Endodermal cell (in vitro differentiated cells): Measurements from ENCODE around the gene PCBP2. TPM values are rescaled to one million over a fixed set of nuclear protein-coding genes. Genes with fewer than 3 reads are reported as not detected.

Experiments used
- DNase-seq: peaks from one replicate; pipeline ENCODE4 v3.0.0-alpha.2; 2017
- H3K27ac ChIP-seq: 2 replicates; pipeline ENCODE4 v1.5.1; 2013; ENCODE audit warnings: mild to moderate bottlenecking, low read depth, low read length, moderate library complexity
- H3K27me3 ChIP-seq: 2 replicates; pipeline ENCODE4 v1.6.1; 2013; ENCODE audit warnings: mild to moderate bottlenecking, low read length, moderate library complexity; ENCODE audit not compliant: insufficient read depth, control insufficient read depth, poor library complexity, severe bottlenecking
- H3K36me3 ChIP-seq: 2 replicates; pipeline ENCODE4 v1.7.0; 2013; ENCODE audit warnings: mild to moderate bottlenecking, low read length, moderate library complexity; ENCODE audit not compliant: control insufficient read depth, insufficient read depth
- H3K4me1 ChIP-seq: one replicate; pipeline ENCODE4 v1.7.0; 2013; ENCODE audit warnings: low read length; ENCODE audit not compliant: control insufficient read depth, insufficient read depth
- H3K4me3 ChIP-seq: 2 replicates; pipeline ENCODE4 v1.5.1; 2013; ENCODE audit warnings: mild to moderate bottlenecking, low read length, moderate library complexity
- H3K9ac ChIP-seq: 2 replicates; pipeline ENCODE4 v1.6.1; 2013; ENCODE audit warnings: mild to moderate bottlenecking, low read length, moderate library complexity; ENCODE audit not compliant: poor library complexity, severe bottlenecking; ENCODE audit errors: extremely low read depth
- H3K9me3 ChIP-seq: 2 replicates; pipeline ENCODE4 v1.6.1; 2013; ENCODE audit warnings: mild to moderate bottlenecking, low read length, moderate library complexity; ENCODE audit not compliant: control insufficient read depth
- H3K27ac Mint-ChIP-seq: 2 replicates; pipeline ENCODE4 v1.8.0; 2020; ENCODE audit warnings: mixed read lengths
- H3K27me3 Mint-ChIP-seq: 2 replicates; pipeline ENCODE4 v1.8.0; 2021; ENCODE audit warnings: mild to moderate bottlenecking, mixed read lengths; ENCODE audit not compliant: insufficient read depth
- H3K36me3 Mint-ChIP-seq: 2 replicates; pipeline ENCODE4 v1.8.0; 2020; ENCODE audit warnings: low read depth, mixed read lengths
- H3K4me1 Mint-ChIP-seq: 2 replicates; pipeline ENCODE4 v1.8.0; 2020; ENCODE audit warnings: mixed read lengths
- H3K4me3 Mint-ChIP-seq: 2 replicates; pipeline ENCODE4 v1.8.0; 2020; ENCODE audit warnings: mild to moderate bottlenecking, moderate library complexity, mixed read lengths
- H3K9me3 Mint-ChIP-seq: 2 replicates; pipeline ENCODE4 v1.8.0; 2020; ENCODE audit warnings: mild to moderate bottlenecking, mixed read lengths
- WGBS, 2 experiments: methylation state at CpG; one replicate each; pipeline versions ENCODE4 v1.1.5 to v1.1.7; 2013; ENCODE audit warnings: missing lambda C conversion rate in 2 of 2, mixed read lengths in 1 of 2; ENCODE audit not compliant: insufficient coverage in 1 of 2, insufficient read length in 1 of 2; 5-methylcytosine and 5-hydroxymethylcytosine counted together
- total RNA-seq, 2 donors: library from RNA; stranded (reverse); fragmentation: NEBNext Ultra II Directional in 1 of 2; extraction: Animal tissue kit (Norgen Biotek cat#: 25700) in 1 of 2; gene quantifications; 2 replicates in 1 of 2; 3 replicates in 1 of 2; pipeline ENCODE4 v1.2.1, GENCODE V29; 2021
- TF ChIP-seq, protein P1 (sequence below): fragments of 200-600 bp; sonication (generic); conservative IDR thresholded peaks from 2 replicates; pipeline ENCODE4 v1.5.0; 2021; ENCODE audit warnings: antibody characterized with exemption, mild to moderate bottlenecking

The PCBP2 gene
- total RNA-seq, 2 donors from 2014 or later: 1,281 to 1,338 TPM

DNA sequence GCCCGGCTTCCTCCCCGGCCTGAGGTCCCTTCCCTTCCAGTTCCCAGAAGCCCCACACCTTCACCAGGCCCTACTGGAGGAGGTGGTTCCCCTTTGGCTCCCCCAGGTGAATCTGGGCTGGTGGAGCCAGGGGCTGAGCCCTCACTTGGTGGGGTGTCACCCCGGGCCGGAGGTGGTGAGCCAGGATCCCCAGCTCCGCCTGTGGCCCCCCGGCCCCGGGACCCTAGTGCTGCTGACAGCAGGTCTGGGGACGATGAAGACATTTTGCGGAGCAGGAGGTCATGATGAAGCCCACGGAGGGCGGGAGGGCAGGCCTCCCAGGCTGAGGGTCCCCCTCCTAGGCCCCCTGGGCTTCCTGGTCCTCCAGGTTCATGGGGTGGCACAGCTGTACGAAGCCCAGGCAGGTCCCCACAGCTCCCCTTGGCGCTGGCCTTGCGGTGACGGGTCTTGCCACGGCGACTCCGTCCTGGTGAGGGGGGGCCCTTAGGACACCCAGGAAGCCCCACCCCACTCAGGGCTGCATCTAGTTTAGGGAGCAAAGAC lies 30.8 kb downstream of the PCBP2 start:
- peak overlapping the region; percentile 83 for H3K27ac Mint-ChIP-seq
- H3K27ac ChIP-seq: no peak overlapping the region
- H3K9ac ChIP-seq: no peak overlapping the region
- DNase-seq: peak; percentile 71
- H3K27me3 Mint-ChIP-seq: no peaks in the 10 kb centered on the region
- no peak overlapping the region for H3K4me3 ChIP-seq
- H3K36me3 ChIP-seq: peaks cover 92% of the 10 kb centered on the region
- H3K9me3 Mint-ChIP-seq: no peaks in the 10 kb centered on the region
- no peaks in the 10 kb centered on the region for H3K27me3 ChIP-seq
- peaks cover 25% of the 10 kb centered on the region for H3K4me1 ChIP-seq
- H3K4me3 Mint-ChIP-seq: no peak overlapping the region
- TF ChIP-seq, protein P1, sequence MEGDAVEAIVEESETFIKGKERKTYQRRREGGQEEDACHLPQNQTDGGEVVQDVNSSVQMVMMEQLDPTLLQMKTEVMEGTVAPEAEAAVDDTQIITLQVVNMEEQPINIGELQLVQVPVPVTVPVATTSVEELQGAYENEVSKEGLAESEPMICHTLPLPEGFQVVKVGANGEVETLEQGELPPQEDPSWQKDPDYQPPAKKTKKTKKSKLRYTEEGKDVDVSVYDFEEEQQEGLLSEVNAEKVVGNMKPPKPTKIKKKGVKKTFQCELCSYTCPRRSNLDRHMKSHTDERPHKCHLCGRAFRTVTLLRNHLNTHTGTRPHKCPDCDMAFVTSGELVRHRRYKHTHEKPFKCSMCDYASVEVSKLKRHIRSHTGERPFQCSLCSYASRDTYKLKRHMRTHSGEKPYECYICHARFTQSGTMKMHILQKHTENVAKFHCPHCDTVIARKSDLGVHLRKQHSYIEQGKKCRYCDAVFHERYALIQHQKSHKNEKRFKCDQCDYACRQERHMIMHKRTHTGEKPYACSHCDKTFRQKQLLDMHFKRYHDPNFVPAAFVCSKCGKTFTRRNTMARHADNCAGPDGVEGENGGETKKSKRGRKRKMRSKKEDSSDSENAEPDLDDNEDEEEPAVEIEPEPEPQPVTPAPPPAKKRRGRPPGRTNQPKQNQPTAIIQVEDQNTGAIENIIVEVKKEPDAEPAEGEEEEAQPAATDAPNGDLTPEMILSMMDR: no peak
- peaks cover 31% of the 10 kb centered on the region for H3K4me1 Mint-ChIP-seq
- 93 to 97% methylated on average over 18 of the region's 18 CpGs for WGBS, 2 experiments
- H3K9me3 ChIP-seq: no peaks in the 10 kb centered on the region
- H3K36me3 Mint-ChIP-seq: peaks cover 69% of the 10 kb centered on the region

DNA sequence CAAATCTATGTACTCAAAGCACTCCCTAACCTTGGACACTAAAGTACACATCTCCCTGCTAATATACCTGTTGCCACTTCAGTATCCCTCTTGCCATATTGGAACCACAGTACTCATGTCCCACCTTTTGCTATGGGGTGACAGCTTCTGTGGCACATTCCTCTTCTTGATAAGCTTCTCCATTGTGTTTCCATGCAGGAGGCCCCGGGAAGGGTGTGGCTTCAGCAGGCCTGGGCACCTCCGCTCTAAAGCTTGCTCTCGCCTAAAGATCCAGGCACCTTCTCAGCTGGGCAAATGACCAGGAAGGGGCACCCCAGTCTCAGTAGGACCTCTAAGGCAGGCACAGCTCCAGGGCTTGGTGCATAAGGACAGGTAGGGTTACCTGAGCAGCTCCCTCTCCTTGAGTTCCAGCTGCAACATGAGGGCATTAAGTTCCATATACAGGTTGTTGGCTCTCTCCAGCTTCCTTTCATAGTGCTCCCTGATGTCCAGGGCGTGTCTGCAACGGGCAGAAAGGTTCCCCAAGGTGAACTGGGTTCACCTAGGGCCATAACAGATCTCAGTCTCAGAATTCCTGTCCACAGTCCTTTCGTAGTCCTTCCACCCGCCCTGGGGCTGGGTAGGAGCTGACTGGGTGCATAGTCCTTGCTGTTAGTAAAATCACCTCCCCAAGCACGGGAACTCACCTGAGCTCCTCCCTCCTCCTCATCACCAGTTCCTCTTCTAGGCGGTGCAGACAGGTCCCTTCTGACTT lies 31.5 kb downstream of the PCBP2 start:
- peaks cover 85% of the 10 kb centered on the region for H3K36me3 ChIP-seq
- H3K9ac ChIP-seq: no peak overlapping the region
- peak; percentile 89 for DNase-seq
- 81 to 89% methylated on average over 5 to 9 of the region's 9 CpGs for WGBS, 2 experiments
- peaks cover 25% of the 10 kb centered on the region for H3K4me1 ChIP-seq
- no peaks in the 10 kb centered on the region for H3K27me3 ChIP-seq
- no peak overlapping the region for H3K27ac ChIP-seq
- no peak overlapping the region for H3K4me3 ChIP-seq
- H3K4me3 Mint-ChIP-seq: no peak overlapping the region
- H3K4me1 Mint-ChIP-seq: peaks cover 31% of the 10 kb centered on the region
- peaks cover 64% of the 10 kb centered on the region for H3K36me3 Mint-ChIP-seq
- no peaks in the 10 kb centered on the region for H3K27me3 Mint-ChIP-seq
- H3K9me3 ChIP-seq: no peaks in the 10 kb centered on the region
- H3K27ac Mint-ChIP-seq: peak overlapping the region; percentile 83
- TF ChIP-seq, protein P1: no peak
- no peaks in the 10 kb centered on the region for H3K9me3 Mint-ChIP-seq

DNA sequence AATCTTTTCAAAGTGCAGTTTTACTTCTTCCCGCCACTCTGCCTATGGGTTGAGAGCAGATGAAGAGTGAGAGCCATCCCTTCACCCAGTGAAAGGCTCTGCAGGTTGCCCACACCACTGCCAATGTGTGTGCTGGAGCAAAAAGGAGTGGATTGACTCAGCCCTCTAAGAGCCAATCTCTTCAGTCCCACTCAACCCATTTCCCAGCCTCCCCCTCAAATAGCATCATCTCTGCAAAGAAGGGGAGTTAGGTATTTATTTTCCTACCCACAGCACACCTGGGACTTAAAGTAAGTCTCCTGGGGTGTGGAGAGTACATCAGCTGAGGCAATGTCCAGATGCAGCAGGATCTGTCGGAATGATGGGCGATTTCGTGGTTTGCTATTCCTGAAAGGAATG lies 32.1 kb downstream of the PCBP2 start:
- no peak overlapping the region for H3K27ac ChIP-seq
- H3K27ac Mint-ChIP-seq: peak overlapping the region; percentile 83
- H3K36me3 ChIP-seq: peaks cover 79% of the 10 kb centered on the region

More for the DNA sequence above, 32.1 kb downstream of the PCBP2 start:
- H3K4me3 Mint-ChIP-seq: no peak overlapping the region
- H3K27me3 Mint-ChIP-seq: no peaks in the 10 kb centered on the region
- no peaks in the 10 kb centered on the region for H3K27me3 ChIP-seq
- H3K9me3 Mint-ChIP-seq: no peaks in the 10 kb centered on the region
- H3K4me1 Mint-ChIP-seq: peaks cover 31% of the 10 kb centered on the region
- no peak overlapping the region for H3K9ac ChIP-seq
- TF ChIP-seq, protein P1: no peak
- DNase-seq: no peak
- H3K4me3 ChIP-seq: no peak overlapping the region
- peaks cover 59% of the 10 kb centered on the region for H3K36me3 Mint-ChIP-seq
- peaks cover 23% of the 10 kb centered on the region for H3K4me1 ChIP-seq
- H3K9me3 ChIP-seq: no peaks in the 10 kb centered on the region
- 88 to 93% methylated on average over 4 of the region's 4 CpGs for WGBS, 2 experiments
